Measurements from ENCODE around the gene SRGN.

SRGN gene

GRCh38 chr10:69045441-69046300, 42.2 kb upstream of the SRGN start:
- no peak for DNase-seq (ENCODE audit: low read depth)
- TF ChIP-seq CTCF (IDR thresholded peaks at IDR 0.05; ENCODE audit: control insufficient read depth, extremely low read depth, insufficient read depth): no peak
- no peak overlapping the region for H3K4me3 ChIP-seq (ENCODE audit: low read depth, low read length)

- TF ChIP-seq CTCF (IDR thresholded peaks at IDR 0.05; ENCODE audit: control insufficient read depth, extremely low read depth, insufficient read depth): no peak
- no peak for DNase-seq (ENCODE audit: low read depth)
- no peak overlapping the region for H3K4me3 ChIP-seq (ENCODE audit: low read depth, low read length)
Observed at GRCh38 chr10:69047111-69047832, 40.6 kb upstream of the SRGN start.

- no peak for TF ChIP-seq CTCF (IDR thresholded peaks at IDR 0.05; ENCODE audit: control insufficient read depth, extremely low read depth, insufficient read depth)
- DNase-seq (ENCODE audit: low read depth): no peak
- H3K4me3 ChIP-seq (ENCODE audit: low read depth, low read length): no peak overlapping the region
Observed at GRCh38 chr10:69048103-69048502, 39.8 kb upstream of the SRGN start.

GRCh38 chr10:69049566-69049961, 38.3 kb upstream of the SRGN start:
- TF ChIP-seq CTCF (IDR thresholded peaks at IDR 0.05; ENCODE audit: control insufficient read depth, extremely low read depth, insufficient read depth): no peak
- DNase-seq (ENCODE audit: low read depth): no peak
- H3K4me3 ChIP-seq (ENCODE audit: low read depth, low read length): no peak overlapping the region

GRCh38 chr10:69051303-69051702, 36.6 kb upstream of the SRGN start:
- no peak for DNase-seq (ENCODE audit: low read depth)
- TF ChIP-seq CTCF (IDR thresholded peaks at IDR 0.05; ENCODE audit: control insufficient read depth, extremely low read depth, insufficient read depth): no peak
- no peak overlapping the region for H3K4me3 ChIP-seq (ENCODE audit: low read depth, low read length)

- no peak for DNase-seq (ENCODE audit: low read depth)
- TF ChIP-seq CTCF (IDR thresholded peaks at IDR 0.05; ENCODE audit: control insufficient read depth, extremely low read depth, insufficient read depth): no peak
- H3K4me3 ChIP-seq (ENCODE audit: low read depth, low read length): no peak overlapping the region
Observed at GRCh38 chr10:69051710-69052487, 36.0 kb upstream of the SRGN start.

Measured in LNCaP clone FGC (cell line).